CD4-positive, alpha-beta T cell (primary cell): ENCODE data around the gene PTPRT. TPM values are rescaled to one million over a fixed set of nuclear protein-coding genes. Genes with fewer than 3 reads are reported as not detected.

Source experiments
- ATAC-seq: fragments of 200-7000 bp; cut with Tn5 transposase; one replicate; pipeline ENCODE4 v1.10.0; 2022; ENCODE audit warnings: mild to moderate bottlenecking; ENCODE audit not compliant: poor library complexity
- CTCF ChIA-PET: fragments of 350-600 bp; sonication (Branson Sonifier 250); formaldehyde crosslinking; loops from one replicate; lab custom pipeline; 2021; ENCODE audit warnings: antibody characterized with exemption, inconsistent platforms; lab: Charles Lee
- POLR2A ChIA-PET: fragments of 350-600 bp; sonication (Branson Sonifier 250); formaldehyde crosslinking; loops from one replicate; lab custom pipeline; 2021; ENCODE audit warnings: antibody characterized with exemption, inconsistent platforms; lab: Charles Lee
- DNase-seq, 14 experiments: peaks; one replicate each; pipeline ENCODE4 v3.0.0-alpha.2; 2013 to 2020; ENCODE audit warnings: mixed read lengths in 2 of 14
- H3K27ac ChIP-seq, 2 donors: one replicate each; pipeline versions ENCODE4 v1.5.1 to v1.7.0; 2013; ENCODE audit warnings: low read length in 2 of 2, low read depth in 1 of 2, mild to moderate bottlenecking in 1 of 2
- H3K27me3 ChIP-seq, 2 experiments: 1 replicate in 1 of 2; 2 replicates in 1 of 2; pipeline versions ENCODE4 v1.6.1 to v1.7.0; 2013; ENCODE audit warnings: low read length in 2 of 2, control low read depth in 1 of 2, mild to moderate bottlenecking in 1 of 2, moderate library complexity in 1 of 2; ENCODE audit not compliant: insufficient read depth in 2 of 2, control insufficient read depth in 1 of 2
- H3K36me3 ChIP-seq: one replicate; pipeline ENCODE4 v1.6.1; 2013; ENCODE audit warnings: low read length, control low read depth; ENCODE audit not compliant: insufficient read depth
- H3K4me1 ChIP-seq: one replicate; pipeline ENCODE4 v1.6.1; 2013; ENCODE audit warnings: low read length, control low read depth; ENCODE audit not compliant: insufficient read depth
- H3K4me3 ChIP-seq: one replicate; pipeline ENCODE4 v1.5.1; 2013; ENCODE audit warnings: mild to moderate bottlenecking, low read length, moderate library complexity
- H3K9me3 ChIP-seq, 2 experiments: 1 replicate in 1 of 2; 2 replicates in 1 of 2; pipeline versions ENCODE4 v1.6.1 to v1.7.0; 2013; ENCODE audit warnings: low read length in 2 of 2, mild to moderate bottlenecking in 2 of 2, control low read depth in 1 of 2, moderate library complexity in 1 of 2; ENCODE audit not compliant: control insufficient read depth in 1 of 2, insufficient read depth in 1 of 2
- H3K27ac Mint-ChIP-seq: one replicate; pipeline ENCODE4 v1.8.0; 2020; ENCODE audit warnings: mixed read lengths
- H3K27me3 Mint-ChIP-seq: one replicate; pipeline ENCODE4 v1.8.0; 2021; ENCODE audit warnings: mixed read lengths
- H3K36me3 Mint-ChIP-seq: one replicate; pipeline ENCODE4 v1.8.0; 2021; ENCODE audit warnings: low read depth, mixed read lengths
- H3K4me1 Mint-ChIP-seq: one replicate; pipeline ENCODE4 v1.8.0; 2021; ENCODE audit warnings: low read depth, mixed read lengths
- H3K4me3 Mint-ChIP-seq: one replicate; pipeline ENCODE4 v1.8.0; 2020; ENCODE audit warnings: mild to moderate bottlenecking, mixed read lengths
- H3K9me3 Mint-ChIP-seq: one replicate; pipeline ENCODE4 v1.8.0; 2020; ENCODE audit warnings: mixed read lengths
- CTCF ChIP-seq: fragments of 200-600 bp; IDR thresholded peaks from one replicate; pipeline ENCODE4 v1.8.0; 2022; ENCODE audit warnings: antibody characterized with exemption, mild to moderate bottlenecking
- intact Hi-C, 2 experiments: fragments of 100-400 bp; cut with DNase I in 1 of 2; cut with micrococcal nuclease in 1 of 2; formaldehyde crosslinking; loops; one replicate each; pipeline versions ENCODE4 v1.15.1 to v1.9.0; 2023 to 2025; cut with DNase I, micrococcal nuclease
- total RNA-seq, 174 experiments: library from RNA in 2 of 174; stranded (reverse) in 2 of 174; gene quantifications; one replicate each; pipeline ENCODE4 v1.2.3 and lab custom pipeline; 2021 to 2026

The PTPRT gene
- total RNA-seq, 2 experiments from 2014 or later: not detected

- Mint-ChIP-seq H3K36me3 (no peaks in the 10 kb centered on the region), H3K27ac (no peak overlapping the region), H3K9me3 (no peaks in the 10 kb centered on the region), H3K4me1 (no peaks in the 10 kb centered on the region), H3K27me3 (no peaks in the 10 kb centered on the region), H3K4me3 (no peak overlapping the region)
- H3K27me3 ChIP-seq: no peaks in the 10 kb centered on the region
- CTCF ChIA-PET: no interaction called here
- peaks cover 0 to 3% of the 10 kb centered on the region in 2 experiments for H3K9me3 ChIP-seq
- H3K36me3 ChIP-seq: no peaks in the 10 kb centered on the region
- TF ChIP-seq CTCF: no peak
- H3K27ac ChIP-seq: no peak overlapping the region
- no peak for ATAC-seq
- no peak overlapping the region for H3K4me3 ChIP-seq
- POLR2A ChIA-PET: no interaction called here
- DNase-seq: no peak
- intact Hi-C loops: no loop called here
- H3K4me1 ChIP-seq: no peaks in the 10 kb centered on the region
Measured at GRCh38 chr20:42366626-42367025, 823.1 kb downstream of the PTPRT start.

GRCh38 chr20:42364446-42364845, 825.3 kb downstream of the PTPRT start:
- no peaks in the 10 kb centered on the region for H3K9me3 Mint-ChIP-seq

GRCh38 chr20:42361402-42361970, 828.2 kb downstream of the PTPRT start:
- no peak for ATAC-seq
- Mint-ChIP-seq H3K9me3 (peaks cover 3% of the 10 kb centered on the region), H3K27me3 (no peaks in the 10 kb centered on the region), H3K4me3 (no peak overlapping the region), H3K4me1 (no peaks in the 10 kb centered on the region), H3K27ac (no peak overlapping the region), H3K36me3 (no peaks in the 10 kb centered on the region)
- DNase-seq: no peak
- H3K9me3 ChIP-seq: peaks cover 0 to 8% of the 10 kb centered on the region in 2 experiments
- H3K36me3 ChIP-seq: no peaks in the 10 kb centered on the region
- intact Hi-C loops: no loop called here
- no peak overlapping the region for H3K4me3 ChIP-seq
- TF ChIP-seq CTCF: no peak
- H3K27me3 ChIP-seq: no peaks in the 10 kb centered on the region
- ChIA-PET POLR2A (no interaction called here), CTCF (no interaction called here)
- no peaks in the 10 kb centered on the region for H3K4me1 ChIP-seq
- H3K27ac ChIP-seq: no peak overlapping the region

More at GRCh38 chr20:42364446-42364845, 825.3 kb downstream of the PTPRT start:
- no peak for ATAC-seq
- Mint-ChIP-seq H3K4me3 (no peak overlapping the region), H3K4me1 (no peaks in the 10 kb centered on the region), H3K36me3 (no peaks in the 10 kb centered on the region), H3K27me3 (no peaks in the 10 kb centered on the region), H3K27ac (no peak overlapping the region)
- intact Hi-C loops: no loop called here
- no peak overlapping the region for H3K4me3 ChIP-seq
- POLR2A ChIA-PET: no interaction called here
- no peaks in the 10 kb centered on the region for H3K36me3 ChIP-seq
- CTCF ChIA-PET: no interaction called here
- H3K9me3 ChIP-seq: peaks cover 0 to 7% of the 10 kb centered on the region in 2 experiments
- no peak for DNase-seq
- no peak overlapping the region for H3K27ac ChIP-seq
- H3K27me3 ChIP-seq: no peaks in the 10 kb centered on the region
- no peaks in the 10 kb centered on the region for H3K4me1 ChIP-seq
- TF ChIP-seq CTCF: no peak
